ENCODE data around the gene NXPH3. TPM values are rescaled to one million over a fixed set of nuclear protein-coding genes. Genes with fewer than 3 reads are reported as not detected.

The NXPH3 gene
- total and polyA plus RNA-seq, 9 of the 15 experiments (the other 6 are each of a cell fraction or from before 2014, with no cell fraction given) = 0.04 to 0.27 (median 0.07) TPM; not detected in 2

- Histone ChIP-seq H3K36me3 (ENCODE audit: control insufficient read depth, insufficient read depth, low read length) (peaks cover 82% of the 10 kb centered on the region), H2AFZ (ENCODE audit: low read depth, low read length) (no peak overlapping the region), H3K9ac (ENCODE audit: insufficient read depth in 1 of 2, low read depth in 2 of 2, low read length in 2 of 2) (no peak overlapping the region), H3K9me3 (replicated peaks; ENCODE audit: control insufficient read depth, insufficient read depth, low read depth, low read length) (no peaks in the 10 kb centered on the region), H3K4me1 (replicated peaks in 1 of 2; ENCODE audit: control insufficient read depth in 2 of 2, insufficient read depth in 2 of 2, low read length in 2 of 2) (no peaks in the 10 kb centered on the region), H4K20me1 (replicated peaks; ENCODE audit: control insufficient read depth, insufficient read depth, low read length) (no peaks in the 10 kb centered on the region), H3K27ac (ENCODE audit: extremely low read depth, low read depth, low read length) (no peak overlapping the region), H3K9me1 (ENCODE audit: control insufficient read depth, insufficient read depth, low read length) (no peaks in the 10 kb centered on the region), H3K79me2 (ENCODE audit: control insufficient read depth, insufficient read depth, low read length) (no peaks in the 10 kb centered on the region), H3K4me2 (ENCODE audit: insufficient read depth, low read length) (no peak overlapping the region), H3K4me3 (no peak overlapping the region), H3K27me3 (ENCODE audit: control insufficient read depth in 2 of 2, insufficient read depth in 2 of 2, low read length in 2 of 2) (no peaks in the 10 kb centered on the region)
- in situ Hi-C loops (cut with MboI) (no loop called here), intact Hi-C loops (cut with micrococcal nuclease) (no loop called here)
- 73% methylated on average over 3 of the region's 3 CpGs for WGBS (ENCODE audit: insufficient coverage, low coverage, missing lambda C conversion rate)
- FAIRE-seq = no peak
- no peak for DNase-seq (ENCODE audit: extremely low read depth in 1 of 4, low spot score in 3 of 4)
- CTCF ChIA-PET (ENCODE audit: low intra/inter-chr PET ratio) = no interaction called here
- BruUV-seq (replicated peaks) = no TSS peak
- TF ChIP-seq ZNF354B (CRISPR knock-in tag; IDR thresholded peaks at IDR 0.05) (no peak), SREBF2 (CRISPR knock-in tag; IDR thresholded peaks at IDR 0.05) (no peak)
- POLR2A ChIA-PET = interaction anchor here (0.9 to 2.4 kb wide), 5 partner anchors 9 to 106 kb away, joined by 3 to 5 read pairs (median 4); no protein-coding TSS in a partner anchor
- ATAC-seq = no peak
Observed at GRCh38 chr17:49603238-49603637, 27.6 kb downstream of the NXPH3 start.

- CTCF ChIA-PET (ENCODE audit: low intra/inter-chr PET ratio) = no interaction called here
- Histone ChIP-seq H2AFZ (ENCODE audit: low read depth, low read length) (no peak overlapping the region), H3K36me3 (ENCODE audit: control insufficient read depth, insufficient read depth, low read length) (peaks cover 82% of the 10 kb centered on the region), H3K4me2 (ENCODE audit: insufficient read depth, low read length) (no peak overlapping the region), H3K27ac (ENCODE audit: extremely low read depth, low read depth, low read length) (no peak overlapping the region), H3K9me3 (replicated peaks; ENCODE audit: control insufficient read depth, insufficient read depth, low read depth, low read length) (no peaks in the 10 kb centered on the region), H3K79me2 (ENCODE audit: control insufficient read depth, insufficient read depth, low read length) (no peaks in the 10 kb centered on the region), H3K9ac (ENCODE audit: insufficient read depth in 1 of 2, low read depth in 2 of 2, low read length in 2 of 2) (no peak overlapping the region), H4K20me1 (replicated peaks; ENCODE audit: control insufficient read depth, insufficient read depth, low read length) (no peaks in the 10 kb centered on the region), H3K4me1 (replicated peaks in 1 of 2; ENCODE audit: control insufficient read depth in 2 of 2, insufficient read depth in 2 of 2, low read length in 2 of 2) (no peaks in the 10 kb centered on the region), H3K27me3 (ENCODE audit: control insufficient read depth in 2 of 2, insufficient read depth in 2 of 2, low read length in 2 of 2) (no peaks in the 10 kb centered on the region), H3K4me3 (no peak overlapping the region), H3K9me1 (ENCODE audit: control insufficient read depth, insufficient read depth, low read length) (no peaks in the 10 kb centered on the region)
- POLR2A ChIA-PET = interaction anchor here (0.7 to 2.4 kb wide), 5 partner anchors 9 to 31 kb away, joined by 3 to 5 read pairs (median 3); no protein-coding TSS in a partner anchor
- BruUV-seq (replicated peaks) = no TSS peak
- in situ Hi-C loops (cut with MboI) (no loop called here), intact Hi-C loops (cut with micrococcal nuclease) (no loop called here)
- ATAC-seq = no peak
- FAIRE-seq = no peak
- DNase-seq (ENCODE audit: extremely low read depth in 1 of 4, low spot score in 3 of 4) = no peak
- TF ChIP-seq ZNF239 (CRISPR knock-in tag; IDR thresholded peaks at IDR 0.05) = no peak
- TF ChIP-seq ZNF785 (CRISPR knock-in tag; IDR thresholded peaks at IDR 0.05) = no peak
- 67% methylated on average over 2 of the region's 2 CpGs for WGBS (ENCODE audit: insufficient coverage, low coverage, missing lambda C conversion rate)
Observed at GRCh38 chr17:49603720-49604119, 28.0 kb downstream of the NXPH3 start.

Measured in K562 (cell line).